Measurements from ENCODE around the gene TMEM106B.
"Not testable (repeated sequence)": the region's sequence is repeated elsewhere in the genome, so short reads cannot be mapped to it uniquely, and the experiment has no call there.

The TMEM106B gene

DNA sequence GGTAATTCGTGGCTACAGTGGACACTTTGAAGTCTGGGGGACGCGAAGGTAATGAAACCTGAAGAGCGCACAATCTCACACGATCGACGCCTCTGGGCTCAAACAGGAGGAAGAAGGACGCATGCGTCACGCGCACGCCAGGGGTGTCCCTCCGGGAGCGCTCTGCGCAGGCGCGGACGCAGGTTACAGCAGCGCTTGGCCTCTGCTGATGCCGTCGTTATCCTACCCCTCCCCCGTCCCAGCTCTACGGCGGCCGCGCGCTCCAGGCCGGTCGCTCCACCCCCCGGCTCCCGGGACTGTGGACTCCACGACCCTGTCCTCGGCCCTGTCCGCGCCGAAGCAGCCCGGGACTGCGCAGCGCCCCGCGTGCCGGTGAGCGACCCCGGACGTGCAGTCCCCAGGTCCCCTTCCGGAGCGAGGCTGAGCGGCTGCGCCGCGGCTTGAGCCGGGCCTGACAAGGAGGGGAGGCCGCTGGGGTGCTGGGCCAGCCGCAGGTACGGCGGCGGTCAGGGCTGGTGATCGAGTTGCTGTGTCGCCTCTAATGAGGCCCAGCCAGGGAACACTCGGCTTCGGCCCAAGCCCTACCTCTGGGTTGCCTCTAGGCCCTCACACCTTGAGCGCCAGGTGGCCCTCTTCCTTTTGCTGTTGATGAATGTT, at the start of gene TMEM106B:
Gene TMEM106B, plus strand, starts transcription at position 241 of the 657 bp plus-strand sequence. CDS start 3,517 bp downstream, outside the sequence.
- DNase-seq (ENCODE audit: low read depth) = peak; percentile 98

DNA sequence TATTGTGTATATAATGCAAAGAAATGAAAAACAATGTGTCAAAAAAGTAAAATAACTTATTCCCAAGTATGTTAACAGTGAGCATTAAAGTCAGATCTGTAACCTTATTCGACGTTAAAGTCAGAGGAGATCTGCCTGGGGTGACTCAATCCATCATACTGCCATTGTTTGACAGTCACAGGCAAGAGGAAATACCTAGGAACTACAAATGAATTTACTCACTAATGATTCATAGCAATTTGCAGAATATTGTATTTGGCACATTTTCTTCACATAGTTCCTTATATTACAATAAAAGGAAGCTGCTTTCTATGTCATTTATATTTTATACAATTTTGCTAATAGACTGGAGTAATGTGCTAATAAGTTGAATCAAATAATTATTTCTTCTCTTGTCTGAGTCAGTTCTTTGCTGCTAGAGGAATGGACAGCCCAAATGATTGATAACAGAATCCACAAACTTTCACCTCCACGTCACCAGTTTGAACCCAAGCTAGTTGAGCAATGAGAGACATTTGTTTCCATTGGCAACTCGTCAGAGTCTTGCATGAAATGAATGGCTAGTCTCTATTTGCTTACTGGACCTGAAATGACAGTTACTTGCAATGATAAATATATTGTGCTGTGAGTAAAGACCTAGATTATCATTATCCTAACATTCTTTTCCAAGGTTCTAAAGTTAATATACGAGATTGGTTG, 48.5 kb upstream of the TMEM106B start:
- DNase-seq (ENCODE audit: low read depth) = no peak

DNA sequence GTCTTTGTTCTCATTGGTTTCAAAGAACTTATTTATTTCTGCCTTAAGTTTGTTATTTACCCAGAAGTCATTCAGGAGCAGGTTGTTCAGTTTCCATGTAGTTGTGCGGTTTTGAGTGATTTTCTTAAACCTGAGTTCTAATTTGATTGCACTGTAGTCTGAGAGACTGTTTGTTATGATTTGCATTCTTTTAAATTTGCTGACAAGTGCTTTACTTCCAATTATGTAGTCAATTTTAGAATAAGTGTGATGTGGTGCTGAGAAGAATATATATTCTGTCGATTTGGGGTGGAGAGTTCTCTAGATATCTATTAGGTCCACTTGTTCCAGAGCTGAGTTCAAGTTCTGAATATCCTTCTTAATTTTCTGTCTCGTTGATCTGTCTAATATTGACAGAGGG, 43.0 kb upstream of the TMEM106B start:
- not testable (repeated sequence) for DNase-seq (ENCODE audit: low read depth)

DNA sequence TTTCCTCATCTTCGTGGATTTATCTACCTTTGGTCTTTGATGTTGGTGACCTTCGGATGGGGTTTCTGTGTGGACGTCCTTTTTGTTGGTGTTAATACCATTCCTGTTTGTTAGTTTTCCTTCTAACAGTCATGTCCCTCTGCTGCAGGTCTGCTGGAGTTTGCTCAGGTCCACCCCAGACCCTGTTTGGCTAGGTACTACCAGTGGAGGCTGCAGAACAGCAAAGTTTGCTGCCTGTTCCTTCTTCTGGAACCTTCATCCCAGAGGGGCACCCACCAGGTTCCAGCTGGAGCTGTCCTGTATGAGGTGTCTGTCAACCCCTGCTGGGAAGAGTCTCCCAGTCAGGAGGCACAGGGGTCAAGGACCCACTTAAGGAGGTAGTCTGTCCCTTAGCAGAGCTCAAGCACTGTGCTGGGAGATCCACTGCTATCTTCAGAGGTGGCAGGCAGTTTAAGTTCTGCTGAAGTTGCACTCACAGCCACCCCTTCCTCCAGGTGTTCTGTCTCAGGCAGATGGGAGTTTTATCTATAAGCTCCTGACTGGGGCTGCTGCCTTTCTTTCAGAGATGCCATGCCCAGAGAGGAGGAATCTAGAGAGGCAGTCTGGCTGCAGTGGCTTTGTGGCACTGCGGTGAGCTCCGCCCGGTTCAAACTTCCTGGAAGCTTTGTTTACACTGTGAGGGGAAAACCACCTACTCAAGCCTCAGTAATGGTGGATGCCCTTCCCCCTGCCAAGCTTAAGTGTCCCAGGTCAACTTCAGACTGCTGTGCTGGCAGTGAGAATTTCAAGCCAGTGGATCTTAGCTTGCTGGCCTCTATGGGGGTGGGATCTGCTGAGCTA, 40.9 kb upstream of the TMEM106B start:
- peak; percentile 11 for DNase-seq (ENCODE audit: low read depth)

DNA sequence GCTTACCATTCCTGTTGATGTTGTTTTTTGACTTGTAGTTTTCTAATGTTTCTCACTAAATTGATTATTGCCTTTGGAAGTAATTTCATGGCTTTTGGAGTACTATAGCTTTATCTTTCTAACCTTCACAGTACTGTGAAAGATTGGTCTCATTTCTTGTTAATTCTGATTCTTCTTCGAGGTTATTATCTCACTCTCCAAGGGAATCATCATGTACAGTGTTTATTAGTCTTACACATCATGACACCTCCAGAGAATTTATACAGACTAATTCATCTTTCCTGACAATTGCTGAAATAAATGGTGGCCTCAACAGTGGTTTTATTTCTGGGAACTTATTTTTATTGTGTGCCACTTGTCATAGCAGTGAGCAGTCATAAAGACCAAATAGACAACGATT, 37.4 kb upstream of the TMEM106B start:
- DNase-seq (ENCODE audit: low read depth) = no peak

DNA sequence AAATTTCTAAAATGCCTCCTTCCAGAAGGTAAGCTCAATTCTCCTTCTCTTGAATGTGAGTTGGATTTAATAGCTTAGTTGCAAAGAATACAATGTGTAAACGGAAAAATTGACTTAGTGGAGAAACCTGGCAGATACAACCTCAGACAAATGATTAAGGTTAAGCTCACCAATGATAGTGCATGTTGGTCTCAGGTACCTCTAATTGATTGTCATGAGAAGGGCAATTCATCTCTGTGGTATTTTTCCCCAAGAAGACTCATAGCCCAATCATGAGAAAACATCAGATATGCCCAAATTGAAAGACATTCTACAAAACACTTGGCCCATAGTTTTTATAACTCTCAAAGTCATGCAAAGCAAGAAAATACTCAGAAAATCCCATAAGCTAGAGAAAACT, 36.2 kb upstream of the TMEM106B start:
- DNase-seq (ENCODE audit: low read depth) = no peak

DNA sequence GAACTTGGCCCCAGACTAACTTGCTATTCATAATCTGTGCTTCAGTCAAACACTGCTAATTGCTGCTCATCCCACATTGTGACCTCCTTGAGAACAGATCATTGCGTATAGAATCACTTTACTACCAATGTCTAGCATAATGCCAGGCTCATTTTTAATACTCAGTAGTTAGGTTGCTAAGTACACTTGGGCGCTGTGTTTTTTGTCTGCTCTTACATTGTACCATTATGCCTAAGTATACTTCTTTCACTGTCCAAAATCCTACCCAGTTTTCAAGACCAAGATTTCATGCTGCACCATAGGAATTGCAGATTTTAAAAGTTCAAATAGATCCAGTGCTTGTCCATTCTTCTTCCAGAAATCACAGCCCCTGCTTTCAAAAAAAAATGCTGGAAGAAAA, 32.8 kb upstream of the TMEM106B start:
- DNase-seq (ENCODE audit: low read depth) = no peak

DNA sequence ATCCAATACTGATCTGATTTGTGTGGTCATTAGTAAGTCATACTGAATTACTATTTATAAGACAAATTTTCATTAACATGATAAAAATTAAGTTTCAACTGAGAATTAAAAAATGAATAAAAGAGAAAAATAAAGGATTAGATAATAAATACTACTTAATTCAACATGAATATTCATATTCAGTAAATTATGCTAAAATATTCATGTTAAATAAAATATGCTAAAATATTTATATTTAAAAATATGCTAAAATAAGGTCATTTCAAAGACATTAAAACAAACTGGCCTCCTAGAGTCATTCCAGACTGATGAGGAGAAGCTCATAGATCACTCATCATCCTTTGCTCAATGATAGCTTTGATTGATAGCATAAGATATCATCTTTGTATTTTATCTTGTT, 16.7 kb upstream of the TMEM106B start:
- DNase-seq (ENCODE audit: low read depth) = no peak

DNA sequence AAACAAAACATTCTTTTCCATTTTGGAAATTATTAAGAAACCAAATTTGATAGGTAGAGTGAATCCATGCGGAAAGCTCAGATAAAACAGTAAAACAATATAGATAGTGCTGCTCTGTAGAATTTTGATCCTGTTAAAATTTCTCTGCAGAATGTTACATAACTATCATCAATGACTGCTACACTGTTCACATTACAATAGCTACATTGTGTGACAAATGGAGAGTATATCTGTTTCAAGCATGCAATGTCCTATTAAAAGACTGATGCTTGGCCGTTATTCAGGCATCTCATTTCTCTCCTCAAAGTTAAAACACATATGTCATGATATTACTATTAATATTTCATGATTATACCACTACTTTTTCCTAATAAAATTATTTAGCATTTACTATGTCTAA, 14.7 kb upstream of the TMEM106B start:
- DNase-seq (ENCODE audit: low read depth) = no peak

DNA sequence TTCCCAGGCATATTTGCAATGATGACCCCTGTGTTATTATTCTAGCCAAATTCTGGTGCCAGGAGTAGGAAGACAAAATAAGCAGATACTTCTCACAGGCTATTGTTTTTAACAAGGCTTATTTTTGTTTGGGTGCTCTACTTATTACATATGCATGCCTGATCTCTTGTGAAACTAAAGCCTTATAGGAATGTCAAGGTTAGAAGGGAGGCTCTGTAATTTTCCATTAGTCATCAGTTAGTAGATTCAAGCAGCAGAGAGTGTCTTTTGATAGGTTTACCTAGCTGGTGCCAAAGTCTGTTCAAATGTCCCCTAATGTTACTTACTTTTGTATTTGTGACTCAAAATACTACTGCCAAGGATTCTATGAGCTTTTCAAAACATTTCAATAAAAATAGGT, 11.7 kb upstream of the TMEM106B start:
- DNase-seq (ENCODE audit: low read depth) = no peak

DNA sequence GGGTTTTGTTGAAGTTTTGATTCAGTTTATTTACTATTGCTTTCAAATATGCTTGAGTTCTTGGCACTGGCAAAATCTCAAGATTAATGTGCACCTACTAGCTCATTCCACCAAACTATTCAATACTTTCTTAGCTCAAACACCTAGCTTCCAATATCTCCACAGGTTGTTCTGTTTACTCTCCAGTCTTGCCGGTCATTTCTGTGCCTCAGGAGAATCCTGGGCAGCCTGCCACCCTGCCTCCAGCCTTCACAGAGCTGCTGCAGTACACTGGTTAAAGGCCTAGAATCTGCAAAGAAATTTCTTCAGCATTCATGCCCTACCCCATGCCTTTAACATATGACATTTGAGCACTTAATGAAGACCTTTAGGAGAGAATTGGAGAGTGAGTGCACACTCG, 4.0 kb upstream of the TMEM106B start:
- DNase-seq (ENCODE audit: low read depth) = no peak

DNA sequence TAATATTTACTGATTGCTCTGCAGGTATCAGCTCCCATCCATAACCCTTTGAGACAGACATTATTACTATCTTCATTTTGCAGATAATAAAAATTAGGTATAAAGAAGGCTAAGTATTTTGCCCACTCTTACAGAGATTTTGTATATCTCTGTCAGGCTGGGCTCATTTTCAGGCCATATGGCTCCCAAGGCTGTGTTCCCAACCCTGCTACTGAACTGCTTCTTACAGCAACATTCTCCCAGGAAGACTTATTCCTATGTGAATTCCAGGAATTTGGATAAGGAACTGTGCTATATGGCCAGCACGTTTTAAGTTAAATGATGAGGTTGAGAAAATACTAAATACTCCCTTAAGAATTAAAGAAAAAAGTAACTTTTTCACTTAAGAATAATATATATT, 1.9 kb upstream of the TMEM106B start:
- no peak for DNase-seq (ENCODE audit: low read depth)

DNA sequence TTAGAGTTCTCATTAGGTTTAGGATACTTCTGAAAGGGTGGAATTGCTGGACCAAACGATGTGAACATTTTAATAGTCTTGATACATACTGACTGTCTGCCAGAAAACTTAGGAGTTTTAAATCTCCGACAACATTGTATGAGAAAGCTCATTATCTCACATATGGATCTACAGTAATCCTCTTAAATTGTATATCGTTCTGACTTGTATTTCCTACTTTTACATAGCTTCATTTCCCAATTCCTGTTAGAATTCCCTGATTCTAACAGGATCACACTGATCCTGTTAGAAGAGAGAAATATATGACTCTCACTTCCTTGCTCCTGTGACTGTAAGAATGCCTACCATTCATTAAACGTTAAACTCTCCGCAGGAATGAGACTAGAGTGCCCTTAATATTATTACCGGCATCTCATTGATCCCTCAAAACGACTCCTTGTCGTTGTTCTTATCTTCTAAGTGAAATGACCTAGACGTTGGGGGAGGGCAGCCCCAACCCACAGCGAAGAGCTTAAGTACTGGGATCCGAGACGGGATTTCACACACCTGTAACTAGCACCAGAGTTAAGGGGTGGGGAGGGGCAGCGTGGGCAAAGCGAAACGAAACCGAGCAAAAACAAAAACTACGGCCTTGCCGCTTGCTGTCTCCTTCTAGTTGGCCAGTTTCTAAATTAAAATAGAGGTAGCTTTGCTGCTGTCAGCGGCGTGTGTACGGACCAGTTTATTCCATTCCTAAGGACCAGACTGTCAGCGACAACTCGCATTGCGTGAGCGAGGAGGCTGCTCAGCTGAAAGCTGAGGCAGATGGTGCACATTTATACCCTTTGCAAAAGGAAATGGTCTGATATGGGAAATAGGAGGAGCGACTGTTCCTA, 678 bp upstream of the TMEM106B start:
- DNase-seq (ENCODE audit: low read depth) = no peak

DNA sequence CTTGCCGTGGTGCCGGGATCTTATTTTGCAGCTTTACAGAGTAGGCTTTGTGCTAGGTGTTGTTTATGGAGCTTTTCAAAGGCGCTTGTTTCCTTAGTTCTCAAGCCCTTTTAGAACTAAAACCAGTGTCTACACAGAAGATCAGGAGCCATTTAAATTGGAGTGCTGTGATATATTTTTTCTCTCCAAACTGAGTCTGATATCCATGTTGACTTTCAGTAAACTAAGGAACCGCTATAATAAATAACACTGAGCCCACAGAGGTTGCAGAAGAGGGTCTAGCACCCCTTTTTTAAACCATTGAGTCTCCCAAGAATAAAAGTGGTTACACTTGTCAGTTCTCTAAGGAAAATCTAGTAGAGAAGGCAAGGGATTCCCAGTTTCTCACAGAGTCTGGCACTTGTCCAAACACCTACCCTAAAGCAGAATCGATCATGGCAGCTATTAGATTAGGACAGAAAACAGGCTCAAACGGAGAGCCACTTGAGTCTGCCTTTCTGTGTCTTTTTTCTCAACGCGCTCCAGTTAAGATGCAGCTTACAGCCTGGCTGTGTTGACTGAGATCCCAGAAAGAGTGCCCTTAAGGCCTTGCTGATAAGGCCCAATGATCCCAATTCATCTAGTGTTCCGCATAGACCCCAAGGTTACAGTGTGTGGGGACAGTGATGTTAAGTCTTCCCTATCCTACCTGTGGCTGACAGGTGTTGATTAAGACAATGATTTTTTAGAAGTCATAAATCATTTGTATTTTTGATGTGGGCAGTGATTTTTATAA, 804 bp downstream of the TMEM106B start:
- DNase-seq (ENCODE audit: low read depth) = no peak

DNA sequence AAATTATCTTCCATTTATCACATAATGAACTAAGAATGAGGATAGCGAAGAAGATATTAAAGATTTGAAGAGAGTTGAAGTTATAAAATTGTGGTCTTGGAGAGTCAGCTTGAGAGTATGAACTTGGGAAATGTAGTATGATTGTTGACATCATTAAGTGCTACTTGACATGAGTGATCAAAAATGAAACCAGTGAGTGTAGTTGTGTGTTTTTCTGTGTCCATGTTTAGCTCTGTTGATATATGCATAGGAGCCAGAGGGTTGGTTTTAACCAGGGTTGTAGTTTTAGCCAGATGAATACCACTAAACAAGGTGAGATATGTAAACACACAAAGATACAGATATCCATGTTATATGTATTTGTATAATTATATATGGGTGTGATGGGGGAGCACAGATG, 6.2 kb downstream of the TMEM106B start:
- DNase-seq (ENCODE audit: low read depth) = no peak

DNA sequence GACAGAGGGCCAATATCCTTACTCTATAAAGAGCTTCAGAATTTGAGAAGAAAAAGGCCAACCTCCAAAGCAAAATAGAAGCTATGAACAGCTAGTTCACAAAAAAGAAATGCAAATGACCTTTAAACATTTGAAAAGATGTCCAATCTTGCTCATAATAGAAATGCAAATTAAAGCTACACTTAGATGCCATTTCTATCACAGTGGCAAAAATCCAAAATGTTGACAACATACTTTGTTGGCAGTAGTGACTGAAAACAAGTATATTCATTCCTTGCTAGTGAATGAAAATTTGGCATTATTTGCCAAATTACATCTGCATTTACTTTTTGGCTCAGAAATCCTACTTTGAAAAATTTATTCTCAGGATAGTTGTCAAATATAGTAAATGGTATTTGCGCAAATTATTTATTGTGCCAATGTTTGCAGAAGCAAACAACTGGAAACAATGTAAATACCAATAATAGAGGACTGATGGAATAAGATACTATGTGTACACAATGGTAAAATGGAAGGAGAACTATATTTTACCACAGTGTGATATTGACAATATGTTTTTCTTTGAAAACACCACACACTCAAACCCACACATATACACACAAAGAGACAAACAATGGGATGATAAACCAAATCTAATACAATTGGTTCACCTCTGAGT, 9.4 kb downstream of the TMEM106B start:
- DNase-seq (ENCODE audit: low read depth) = no peak

DNA sequence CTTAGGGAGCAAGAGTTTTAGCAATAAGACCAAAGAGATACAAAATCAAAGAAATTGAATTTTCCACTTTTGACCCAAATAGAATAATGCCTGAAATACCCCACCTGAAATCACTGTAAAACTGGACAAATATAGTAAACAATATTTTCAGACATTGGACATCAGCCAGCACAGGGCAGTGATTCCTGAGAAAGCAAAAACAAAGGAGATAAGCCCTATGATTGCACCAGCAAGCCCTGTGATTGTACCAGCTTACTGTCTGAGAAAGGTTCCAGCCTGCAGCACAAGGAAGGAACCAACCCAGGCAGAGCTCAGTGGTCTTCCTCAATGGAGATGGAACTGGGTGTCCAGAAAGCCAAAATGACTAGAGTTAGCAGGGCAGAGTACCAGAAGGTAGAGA, 10.3 kb downstream of the TMEM106B start:
- no peak for DNase-seq (ENCODE audit: low read depth)

DNA sequence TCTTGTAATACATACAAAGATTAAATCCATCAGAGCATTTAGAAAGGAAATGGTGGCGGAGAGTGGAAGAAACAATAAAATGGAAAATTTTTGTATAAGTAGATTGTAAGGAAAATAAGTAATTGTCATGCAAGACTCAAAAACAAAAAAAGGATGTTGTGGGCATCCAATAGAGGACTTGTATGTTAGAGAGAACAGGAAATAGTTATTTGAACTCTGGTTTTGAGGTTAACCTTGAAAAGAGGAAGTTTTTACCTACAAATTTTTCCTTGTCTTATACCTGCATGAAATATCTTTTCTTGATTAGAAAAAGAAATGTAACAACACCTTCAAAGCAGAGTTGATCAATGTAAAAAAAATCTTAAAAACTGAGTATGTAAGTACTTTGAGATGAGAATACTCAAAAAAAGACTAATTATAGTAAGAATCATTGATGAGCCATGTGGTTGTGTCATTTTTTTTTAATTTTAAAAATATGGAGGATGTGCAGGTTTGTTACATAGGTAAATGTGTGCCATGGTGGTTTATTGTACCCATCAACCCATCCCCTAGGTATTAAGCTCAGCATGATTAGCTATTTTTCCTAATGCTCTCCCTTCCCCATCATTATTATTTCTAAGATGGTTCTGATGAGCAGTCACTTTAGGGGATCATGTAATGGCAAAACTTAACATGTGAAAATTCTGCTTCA, 11.9 kb downstream of the TMEM106B start:
- DNase-seq (ENCODE audit: low read depth) = no peak

DNA sequence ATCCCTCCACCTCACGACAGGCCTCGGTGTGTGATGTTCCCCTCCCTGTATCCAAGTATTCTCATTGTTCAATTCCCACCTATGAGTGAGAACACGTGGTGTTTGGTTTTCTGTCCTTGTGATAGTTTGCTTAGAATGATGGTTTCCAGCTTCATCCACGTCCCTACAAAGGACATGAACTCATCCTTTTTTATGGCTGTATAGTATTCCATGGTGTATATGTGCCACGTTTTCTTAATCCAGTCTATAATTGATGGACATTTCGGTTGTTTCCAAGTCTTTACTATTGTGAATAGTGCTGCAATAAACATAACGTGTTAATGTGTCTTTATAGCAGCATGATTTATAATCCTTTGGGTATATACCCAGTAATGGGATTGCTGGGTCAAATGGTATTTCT, 13.9 kb downstream of the TMEM106B start:
- DNase-seq (ENCODE audit: low read depth) = not testable (repeated sequence)

DNA sequence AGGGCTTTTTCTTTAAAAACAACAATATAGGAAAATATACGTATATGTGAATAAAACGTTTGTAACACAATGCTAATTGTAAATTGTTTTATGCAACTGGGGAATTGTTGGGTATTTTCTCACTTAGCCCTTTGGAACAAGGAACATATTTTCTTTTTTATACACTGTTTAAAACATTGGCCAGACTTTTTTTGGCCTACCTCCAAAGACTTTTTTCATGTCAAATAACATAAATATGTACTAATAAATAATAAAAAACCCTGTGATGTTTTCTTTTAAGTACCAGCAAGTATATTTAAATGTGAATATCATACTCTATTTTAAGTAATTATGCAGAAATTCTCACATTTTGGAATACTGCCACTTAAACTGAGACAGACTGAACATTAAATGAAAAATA, 15.7 kb downstream of the TMEM106B start:
- no peak for DNase-seq (ENCODE audit: low read depth)
